ENCODE data around the gene VSIR. TPM values are rescaled to one million over a fixed set of nuclear protein-coding genes. Genes with fewer than 3 reads are reported as not detected.

Gene VSIR
- total RNA-seq, 1 experiment from 2014 or later, result 57.7 TPM

- no peak for DNase-seq
Measured at GRCh38 chr10:71769279-71769823, 4.0 kb downstream of the VSIR start.

GRCh38 chr10:71767420-71768035, 5.8 kb downstream of the VSIR start:
- peaks cover 50% of the 10 kb centered on the region for H3K79me2 ChIP-seq (ENCODE audit: low read depth)
- intact Hi-C loops (cut with micrococcal nuclease; ENCODE audit: unreplicated experiment), result loop anchor here (1.0 to 5.0 kb wide), 9 partner anchors 38 to 565 kb away; partner anchors contain the start of gene SLC29A3
- H3K9me3 ChIP-seq (ENCODE audit: insufficient read depth, low read depth), result no peaks in the 10 kb centered on the region
- H3K27ac ChIP-seq, result peak overlapping the region; percentile 88
- H4K20me1 ChIP-seq (ENCODE audit: insufficient read depth), result no peaks in the 10 kb centered on the region
- CTCF ChIA-PET, result interaction anchor here (1.1 to 1.7 kb wide), 3 partner anchors 10 to 59 kb away, joined by 3 to 7 read pairs (median 3); no protein-coding TSS in a partner anchor
- no TSS peak for BruUV-seq (replicated peaks)
- peak; percentile 84 to 94 for DNase-seq
- TF ChIP-seq EZH2 (IDR thresholded peaks at IDR 0.05; ENCODE audit: low read depth) (no peak), CTCF (conservative IDR thresholded peaks at IDR 0.05) (no peak)
- H3F3A ChIP-seq (ENCODE audit: insufficient read depth, low read depth), result peaks cover 62% of the 10 kb centered on the region
- H3K9me2 ChIP-seq (ENCODE audit: insufficient read depth), result no peaks in the 10 kb centered on the region
- POLR2A ChIA-PET (ENCODE audit: unreplicated experiment), result interaction anchor here (0.5 to 1.1 kb wide), 10 partner anchors 54 to 1172 kb away, joined by 3 to 9 read pairs (median 4); partner anchors contain the start of gene DDIT4
- H3K36me3 ChIP-seq (ENCODE audit: low read depth), result peaks cover 13% of the 10 kb centered on the region
- peaks cover 91% of the 10 kb centered on the region for H3K4me1 ChIP-seq (replicated peaks; ENCODE audit: insufficient read depth)
- H3K27me3 ChIP-seq (ENCODE audit: insufficient read depth, low read depth), result no peaks in the 10 kb centered on the region
- H2AFZ ChIP-seq, result no peak overlapping the region
- peak overlapping the region; percentile 28; the same call in 1 of the 2 replicates for H3K4me3 ChIP-seq
- peak overlapping the region; percentile 99 for H3K4me2 ChIP-seq

More at GRCh38 chr10:71769279-71769823, 4.0 kb downstream of the VSIR start:
- no peak for TF ChIP-seq EZH2 (IDR thresholded peaks at IDR 0.05; ENCODE audit: low read depth)
- TF ChIP-seq CTCF (conservative IDR thresholded peaks at IDR 0.05), result no peak
- BruUV-seq (replicated peaks), result no TSS peak
- intact Hi-C loops (cut with micrococcal nuclease; ENCODE audit: unreplicated experiment), result loop anchor here (5.0 kb wide), 2 partner anchors 452 to 563 kb away; partner anchors contain the start of gene SLC29A3
- ChIA-PET POLR2A (ENCODE audit: unreplicated experiment) (no interaction called here), CTCF (no interaction called here)
- Histone ChIP-seq H4K20me1 (ENCODE audit: insufficient read depth) (no peaks in the 10 kb centered on the region), H2AFZ (no peak overlapping the region), H3K9me3 (ENCODE audit: insufficient read depth, low read depth) (no peaks in the 10 kb centered on the region), H3K9me2 (ENCODE audit: insufficient read depth) (no peaks in the 10 kb centered on the region), H3K27me3 (ENCODE audit: insufficient read depth, low read depth) (no peaks in the 10 kb centered on the region), H3K4me1 (replicated peaks; ENCODE audit: insufficient read depth) (peaks cover 94% of the 10 kb centered on the region), H3K27ac (peak overlapping the region; percentile 88), H3K36me3 (ENCODE audit: low read depth) (peaks cover 6% of the 10 kb centered on the region), H3F3A (ENCODE audit: insufficient read depth, low read depth) (peaks cover 67% of the 10 kb centered on the region), H3K79me2 (ENCODE audit: low read depth) (peaks cover 49% of the 10 kb centered on the region), H3K4me3 (no peak overlapping the region), H3K4me2 (peak overlapping the region; percentile 99)

GRCh38 chr10:71766717-71767419, 6.5 kb downstream of the VSIR start:
- TF ChIP-seq CTCF (conservative IDR thresholded peaks at IDR 0.05) (no peak), EZH2 (IDR thresholded peaks at IDR 0.05; ENCODE audit: low read depth) (no peak)
- H3K36me3 ChIP-seq (ENCODE audit: low read depth), result peaks cover 13% of the 10 kb centered on the region
- intact Hi-C loops (cut with micrococcal nuclease; ENCODE audit: unreplicated experiment), result loop anchor here (1.0 to 5.0 kb wide), 10 partner anchors 38 to 565 kb away; partner anchors contain the start of gene SLC29A3
- H3K9me3 ChIP-seq (ENCODE audit: insufficient read depth, low read depth), result no peaks in the 10 kb centered on the region
- H3K4me1 ChIP-seq (replicated peaks; ENCODE audit: insufficient read depth), result peaks cover 91% of the 10 kb centered on the region
- H3K79me2 ChIP-seq (ENCODE audit: low read depth), result peaks cover 46% of the 10 kb centered on the region
- peaks cover 59% of the 10 kb centered on the region for H3F3A ChIP-seq (ENCODE audit: insufficient read depth, low read depth)
- no TSS peak for BruUV-seq (replicated peaks)
- peak overlapping the region; percentile 88 for H3K27ac ChIP-seq
- peak overlapping the region; percentile 28; the same call in 1 of the 2 replicates for H3K4me3 ChIP-seq
- H3K27me3 ChIP-seq (ENCODE audit: insufficient read depth, low read depth), result no peaks in the 10 kb centered on the region
- no peaks in the 10 kb centered on the region for H3K9me2 ChIP-seq (ENCODE audit: insufficient read depth)
- peak; percentile 95 to 99 for DNase-seq
- H3K4me2 ChIP-seq, result peak overlapping the region; percentile 99
- CTCF ChIA-PET, result interaction anchor here (0.6 to 1.7 kb wide), 6 partner anchors 9 to 93 kb away, joined by 3 to 7 read pairs (median 3); no protein-coding TSS in a partner anchor
- H2AFZ ChIP-seq, result no peak overlapping the region
- POLR2A ChIA-PET (ENCODE audit: unreplicated experiment), result interaction anchor here (0.6 to 1.1 kb wide), 11 partner anchors 24 to 1173 kb away, joined by 3 to 11 read pairs (median 5); partner anchors contain the start of gene DDIT4
- no peaks in the 10 kb centered on the region for H4K20me1 ChIP-seq (ENCODE audit: insufficient read depth)

Measured in PC-9 (cell line).